HG02798 (cell line): ENCODE results near the gene RPS17.
A peak's percentile ranks its signal among the peaks of the same experiment; 100 is the strongest.
"Not testable (repeated sequence)": the region's sequence is repeated elsewhere in the genome, so short reads cannot be mapped to it uniquely, and the experiment has no call there.

Source experiments
- ATAC-seq: cut with Tn5 transposase; IDR thresholded peaks from one replicate; pipeline ENCODE4 v1.9.1; 2021; ENCODE audit warnings: mild to moderate bottlenecking; ENCODE audit not compliant: unreplicated experiment, poor library complexity

Gene RPS17

GRCh38 chr15:82549199-82549665 is 9.0 kb upstream of the RPS17 start:
- ATAC-seq: no peak

DNA sequence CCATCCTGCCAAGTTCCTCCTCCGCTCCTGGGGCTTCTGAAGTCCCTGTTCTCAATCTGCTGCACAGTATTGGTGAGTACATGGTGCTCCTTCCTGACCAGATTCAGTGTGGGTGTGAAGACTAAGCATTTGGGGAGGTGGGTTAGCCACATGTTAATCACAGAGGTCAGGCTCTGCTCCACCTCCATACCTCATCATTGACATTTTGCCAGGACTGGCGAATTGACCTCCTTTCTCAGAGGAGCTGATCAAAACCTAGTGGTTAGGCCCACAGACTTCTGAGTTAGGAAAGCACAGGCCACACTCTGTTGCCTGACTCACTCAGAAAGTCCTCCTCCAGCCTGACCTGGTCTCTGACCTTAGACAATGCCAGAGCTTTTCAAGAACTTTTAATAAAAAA is 8.4 kb upstream of the RPS17 start:
- ATAC-seq: peak; percentile 53

DNA sequence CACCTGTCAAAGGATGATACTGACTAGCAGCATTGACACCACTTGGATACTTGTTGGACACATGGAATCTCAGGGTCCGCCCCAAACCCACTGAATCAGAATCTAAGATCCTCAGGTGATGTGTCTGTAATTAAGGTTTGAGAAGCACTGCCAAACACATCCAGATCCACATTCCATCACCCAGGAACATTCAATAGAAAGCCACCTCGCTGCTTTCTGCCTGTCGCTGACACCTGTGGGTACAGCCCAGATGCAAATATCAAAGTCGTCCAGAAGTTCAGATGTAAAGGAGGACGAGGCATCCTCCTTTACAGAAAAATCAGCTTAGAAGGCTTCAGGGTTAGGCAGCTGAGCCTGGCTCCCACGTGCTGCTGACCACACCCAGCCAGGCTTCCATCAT is 5.2 kb upstream of the RPS17 start:
- no peak for ATAC-seq

GRCh38 chr15:82545002-82545401 is 4.7 kb upstream of the RPS17 start:
- ATAC-seq: no peak

GRCh38 chr15:82544431-82544830 is 4.2 kb upstream of the RPS17 start:
- ATAC-seq: no peak

DNA sequence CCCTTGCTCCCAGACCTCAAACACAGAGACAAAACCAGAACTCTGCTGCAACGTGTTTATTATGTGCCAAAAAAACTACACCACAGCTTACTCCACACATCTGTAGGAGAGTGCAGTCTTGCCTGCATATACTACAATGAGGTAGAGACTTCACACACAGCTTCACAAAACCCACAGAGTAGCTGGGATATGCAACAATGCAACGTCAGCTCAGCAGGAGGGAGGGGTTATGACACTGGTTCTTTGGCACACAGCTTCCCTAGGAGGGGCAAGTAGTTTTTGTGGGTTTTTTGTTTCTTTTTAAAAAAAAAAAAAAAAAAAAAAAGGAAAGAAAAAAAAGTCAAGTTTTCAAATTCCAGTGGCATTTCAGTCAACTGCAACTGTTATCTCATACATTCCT is 2.9 kb upstream of the RPS17 start:
- ATAC-seq: no peak

- ATAC-seq: no peak
Measured at GRCh38 chr15:82540984-82541431, 751 bp upstream of the RPS17 start.

DNA sequence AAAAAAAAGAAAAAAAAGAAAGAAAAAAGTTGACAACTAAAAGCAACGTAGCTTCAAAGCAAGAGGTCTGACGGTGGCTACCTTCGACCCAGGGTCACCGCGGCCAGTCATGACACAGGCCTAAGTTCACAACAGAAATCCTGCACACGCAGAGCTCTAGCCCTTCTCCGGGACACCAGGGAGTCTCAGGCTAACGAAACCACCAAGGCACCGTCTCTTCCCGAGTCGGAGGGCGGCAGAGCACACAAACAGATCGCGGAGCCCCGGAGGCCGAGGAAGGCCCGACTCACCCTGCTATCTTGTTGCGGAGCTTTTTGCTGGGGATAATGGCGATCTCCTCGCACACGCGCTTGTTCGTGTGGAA is 584 bp downstream of the RPS17 start:
- ATAC-seq: peak; percentile 2

- no peak for ATAC-seq
Measured at GRCh38 chr15:82538961-82539690, 1.1 kb downstream of the RPS17 start.

DNA sequence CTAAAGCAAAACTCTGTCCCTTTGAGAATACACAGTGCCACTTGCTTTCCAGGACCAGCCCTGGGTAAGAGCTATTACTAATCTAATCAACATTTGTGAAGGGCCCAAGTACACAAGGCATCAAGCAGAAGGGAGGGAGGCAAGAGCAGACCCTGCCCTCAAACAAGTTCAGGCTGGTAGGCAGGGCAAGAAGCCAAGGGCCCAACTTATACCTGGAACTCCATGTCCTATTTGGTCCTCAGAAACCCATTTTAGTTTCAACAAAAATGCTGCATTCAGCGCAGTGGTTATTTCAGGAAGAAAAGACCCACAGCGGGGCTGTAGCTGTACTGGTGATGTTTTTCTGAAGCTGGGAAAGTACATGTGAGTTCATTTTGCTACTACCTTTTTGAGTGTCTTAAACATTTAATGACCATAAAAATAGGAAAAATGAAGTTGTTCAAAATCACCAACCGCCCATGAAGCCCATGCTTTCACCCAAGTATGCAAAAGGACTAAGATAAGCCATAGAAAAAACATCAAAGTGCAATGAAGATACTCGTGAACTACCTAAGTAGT is 2.8 kb downstream of the RPS17 start:
- no peak for ATAC-seq

GRCh38 chr15:82536409-82537350 is 3.6 kb downstream of the RPS17 start:
- ATAC-seq: no peak

DNA sequence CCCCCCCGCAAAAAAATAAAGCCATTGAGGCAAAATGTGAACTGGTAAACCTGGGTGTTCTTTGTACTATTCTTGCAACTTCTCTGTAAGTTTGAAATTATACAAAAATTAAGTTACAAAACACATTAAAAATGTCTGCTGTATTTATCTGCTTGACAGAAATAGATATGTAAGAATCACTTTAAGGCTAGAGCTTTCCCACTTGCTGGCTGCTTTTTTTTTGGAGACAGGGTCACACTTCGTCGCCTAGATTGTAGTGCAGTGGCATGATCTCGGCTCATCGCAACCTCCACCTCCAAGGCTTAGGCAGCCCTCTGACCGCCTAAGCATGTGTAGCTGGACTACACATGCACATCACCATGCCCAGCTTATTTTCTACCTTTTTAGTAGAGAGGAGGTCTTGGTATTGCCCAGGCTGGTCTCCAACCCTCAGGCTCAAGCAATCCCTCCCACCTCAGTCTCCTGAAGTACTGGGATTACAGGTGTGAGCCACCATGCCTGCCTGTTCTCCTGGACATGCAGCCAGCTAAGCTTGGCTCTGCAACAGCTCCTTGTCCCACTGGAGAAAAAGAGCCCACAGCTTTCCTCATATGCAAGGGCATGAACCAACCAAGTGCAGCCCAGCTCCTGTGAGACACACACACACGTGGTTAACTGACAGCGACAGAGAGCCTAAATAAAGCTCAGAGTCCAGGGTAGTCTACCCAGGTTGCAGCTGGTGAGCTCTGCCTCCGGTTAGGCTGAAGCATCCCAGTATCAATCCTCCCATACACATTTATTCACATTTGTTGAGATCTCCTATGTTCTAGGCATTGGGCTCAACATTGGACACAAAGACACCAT is 4.5 kb downstream of the RPS17 start:
- ATAC-seq: no peak

DNA sequence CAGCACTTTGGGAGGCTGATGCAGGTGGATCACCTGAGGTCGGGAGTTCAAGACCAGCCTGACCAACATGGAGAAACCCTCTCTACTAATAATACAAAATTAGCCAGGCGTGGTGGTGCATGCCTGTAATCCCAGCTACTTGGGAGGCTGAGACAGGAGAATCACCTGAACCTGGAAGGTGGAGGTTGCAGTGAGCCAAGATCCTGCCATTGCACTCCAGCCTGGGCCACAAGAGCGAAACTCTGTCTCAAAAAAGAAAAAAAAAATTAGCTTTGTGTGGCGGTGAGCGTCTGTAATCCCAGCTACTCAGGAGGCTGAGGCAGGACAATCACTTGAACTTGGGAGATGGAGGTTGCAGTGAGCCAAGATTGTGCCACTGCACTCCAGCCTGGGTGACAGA is 5.1 kb downstream of the RPS17 start:
- ATAC-seq: not testable (repeated sequence)

- not testable (repeated sequence) for ATAC-seq
Measured at GRCh38 chr15:82534457-82534861, 5.8 kb downstream of the RPS17 start.

- ATAC-seq: no peak
Measured at GRCh38 chr15:82533801-82534200, 6.5 kb downstream of the RPS17 start.

DNA sequence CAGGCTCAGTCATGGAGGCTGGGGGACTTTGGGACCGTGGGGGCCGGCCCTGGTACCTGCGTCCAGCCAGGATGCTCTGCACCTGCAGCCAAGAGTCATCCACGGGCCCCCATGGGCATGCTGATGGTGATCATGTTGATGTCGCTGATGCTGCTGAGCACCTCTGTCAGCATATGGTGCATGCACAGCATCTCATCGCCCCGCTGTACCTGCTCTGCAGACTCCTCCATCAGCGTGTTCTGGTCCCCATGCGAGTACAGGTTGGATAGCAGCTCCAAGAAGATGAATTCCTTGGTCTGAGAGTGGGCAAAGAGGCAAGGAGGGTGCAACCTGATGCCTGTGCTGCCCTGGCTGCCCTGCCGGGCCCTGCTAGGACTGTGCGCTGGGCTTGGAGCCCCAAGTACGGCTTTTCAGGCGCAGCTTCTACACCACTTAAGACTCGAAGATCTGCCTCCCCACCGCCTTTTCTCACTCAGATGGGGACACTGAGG is 7.2 kb downstream of the RPS17 start:
- ATAC-seq: no peak

GRCh38 chr15:82532383-82532990 is 7.8 kb downstream of the RPS17 start:
- ATAC-seq: no peak

- no peak for ATAC-seq
Measured at GRCh38 chr15:82531496-82532382, 8.5 kb downstream of the RPS17 start.
